NT2/D1 (cell line): Measurements from ENCODE around the gene EFCAB9.

Experiments
- SUZ12 ChIP-seq: IDR thresholded peaks from 2 replicates; pipeline ENCODE4 v1.6.1; 2011; ENCODE audit not compliant: insufficient read length, insufficient read depth; ENCODE audit errors: extremely low read depth
- YY1 ChIP-seq: IDR thresholded peaks from 2 replicates; pipeline ENCODE4 v1.6.1; 2011; ENCODE audit not compliant: insufficient read length, insufficient read depth
- ZNF274 ChIP-seq: IDR thresholded peaks from 2 replicates; pipeline ENCODE4 v1.6.1; 2011; ENCODE audit warnings: mild to moderate bottlenecking, low read depth, low read length

GRCh38 chr5:172178301-172178987 is 15.5 kb upstream of the EFCAB9 start:
- no peak for TF ChIP-seq ZNF274
- TF ChIP-seq YY1: no peak
- no peak for TF ChIP-seq SUZ12
